SU-DHL-6 (cell line): ENCODE results near the gene CPA5.

Experiments used
- H2AFZ ChIP-seq: fragments of 200-600 bp; sonication (generic); 2 replicates; pipeline ENCODE4 v1.6.1; 2014; ENCODE audit warnings: low read depth, mild to moderate bottlenecking, moderate library complexity, mixed read lengths, antibody characterized with exemption, low read length; ENCODE audit not compliant: severe bottlenecking
- H3F3A ChIP-seq: fragments of 200-600 bp; shearing (Covaris generic); 2 replicates; pipeline ENCODE4 v1.6.0; 2016; ENCODE audit warnings: antibody characterized with exemption, mild to moderate bottlenecking; ENCODE audit not compliant: insufficient read depth
- H3K27ac ChIP-seq: fragments of 200-600 bp; sonication (generic); 2 replicates; pipeline ENCODE4 v1.5.1; 2016; ENCODE audit warnings: low read depth, mild to moderate bottlenecking, low read length, moderate library complexity, mixed read lengths
- H3K27me3 ChIP-seq: fragments of 200-600 bp; sonication (generic), shearing (Covaris generic); 2 replicates; pipeline ENCODE4 v1.6.0; 2014; ENCODE audit warnings: mild to moderate bottlenecking, low read length
- H3K36me3 ChIP-seq: fragments of 200-600 bp; sonication (generic); 2 replicates; pipeline ENCODE4 v1.6.1; 2014; ENCODE audit warnings: mild to moderate bottlenecking, low read length, mixed read lengths
- H3K4me2 ChIP-seq: fragments of 300-600, 200-600 bp; shearing (Covaris generic), sonication (generic); 2 replicates; pipeline ENCODE4 v1.6.0; 2014; ENCODE audit warnings: low read length, low read depth, mild to moderate bottlenecking; ENCODE audit not compliant: poor library complexity, severe bottlenecking
- H3K4me3 ChIP-seq: fragments of 200-600 bp; sonication (generic); 2 replicates; pipeline ENCODE4 v1.5.1; 2014; ENCODE audit warnings: antibody characterized with exemption, low read length, mild to moderate bottlenecking, mixed read lengths; ENCODE audit not compliant: insufficient read depth, poor library complexity, severe bottlenecking
- H3K79me2 ChIP-seq: fragments of 200-600 bp; sonication (generic); 2 replicates; pipeline ENCODE4 v1.6.1; 2014; ENCODE audit warnings: mild to moderate bottlenecking, low read length, moderate library complexity; ENCODE audit not compliant: insufficient read depth
- H3K9ac ChIP-seq: fragments of 200-600 bp; sonication (generic); 2 replicates; pipeline ENCODE4 v1.7.0; 2014; ENCODE audit warnings: mild to moderate bottlenecking, low read length
- H3K9me2 ChIP-seq: fragments of 200-600 bp; sonication (generic); replicated peaks from 2 replicates; pipeline ENCODE4 v1.6.1; 2014; ENCODE audit warnings: low read length; ENCODE audit not compliant: insufficient read depth
- H3K9me3 ChIP-seq: fragments of 200-600 bp; sonication (generic); 2 replicates; pipeline ENCODE4 v1.6.1; 2014; ENCODE audit warnings: low read length, mixed read lengths; ENCODE audit not compliant: insufficient read depth
- H4K20me1 ChIP-seq: fragments of 200-600 bp; sonication (generic); 2 replicates; pipeline ENCODE4 v1.6.1; 2014; ENCODE audit warnings: low read depth, mild to moderate bottlenecking, antibody characterized with exemption, low read length, moderate library complexity, mixed read lengths
- CTCF ChIP-seq: fragments of 200-600 bp; sonication (generic); IDR thresholded peaks from one replicate; pipeline ENCODE4 v1.5.1; 2017; ENCODE audit warnings: antibody characterized with exemption, mild to moderate bottlenecking, low read length, moderate library complexity; ENCODE audit not compliant: insufficient read depth, poor library complexity, severe bottlenecking
- EZH2phosphoT487 ChIP-seq: fragments of 200-600 bp; sonication (generic), shearing (Covaris generic); conservative IDR thresholded peaks from 2 replicates; pipeline ENCODE4 v1.6.1; 2018; ENCODE audit warnings: mild to moderate bottlenecking, antibody characterized with exemption, low read length, moderate library complexity, mixed read lengths

CPA5 gene

GRCh38 chr7:130367836-130368746 lies 23.5 kb downstream of the CPA5 start:
- H3K4me2 ChIP-seq: no peak overlapping the region
- no peak overlapping the region for H3K4me3 ChIP-seq
- no peak overlapping the region for H3K9ac ChIP-seq
- H3K27me3 ChIP-seq: no peaks in the 10 kb centered on the region
- no peaks in the 10 kb centered on the region for H3K36me3 ChIP-seq
- H3K9me2 ChIP-seq: no peaks in the 10 kb centered on the region
- H3F3A ChIP-seq: no peaks in the 10 kb centered on the region
- no peaks in the 10 kb centered on the region for H4K20me1 ChIP-seq
- no peaks in the 10 kb centered on the region for H3K9me3 ChIP-seq
- TF ChIP-seq CTCF: no peak
- no peak for TF ChIP-seq EZH2phosphoT487
- no peak overlapping the region for H2AFZ ChIP-seq
- no peak overlapping the region for H3K27ac ChIP-seq
- no peaks in the 10 kb centered on the region for H3K79me2 ChIP-seq

DNA sequence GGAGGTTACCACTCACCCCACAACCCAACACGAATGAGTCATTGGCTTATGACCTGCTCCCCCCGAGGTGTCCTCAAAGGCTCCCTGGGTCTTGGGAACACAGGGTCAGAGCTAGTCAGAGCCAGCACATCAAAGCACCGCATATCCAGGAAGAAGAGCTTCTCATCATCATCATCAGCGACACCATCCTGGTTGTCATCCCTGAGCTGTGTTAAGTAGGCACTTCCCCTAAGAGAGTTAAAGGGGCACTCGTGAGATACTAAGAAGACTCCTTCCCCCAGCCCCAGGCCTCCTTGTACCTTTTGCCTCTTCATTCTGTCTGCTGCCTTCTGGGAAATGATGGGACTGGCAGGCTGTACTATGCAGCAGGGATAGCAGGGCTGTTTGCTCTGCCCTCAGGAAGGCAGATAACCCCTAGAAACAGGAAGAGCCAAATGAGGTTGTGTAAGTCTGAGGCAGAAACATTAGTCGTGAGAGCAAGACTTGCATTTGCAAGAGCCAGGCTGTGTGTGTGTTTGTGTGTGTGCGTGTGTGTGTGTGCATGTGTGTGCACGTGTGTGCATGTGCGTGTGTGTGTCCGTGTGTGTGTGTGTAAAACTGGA lies 24.6 kb downstream of the CPA5 start:
- no peaks in the 10 kb centered on the region for H3K36me3 ChIP-seq
- no peaks in the 10 kb centered on the region for H3F3A ChIP-seq
- H3K9me2 ChIP-seq: no peaks in the 10 kb centered on the region
- H3K9me3 ChIP-seq: no peaks in the 10 kb centered on the region
- H4K20me1 ChIP-seq: no peaks in the 10 kb centered on the region
- no peak for TF ChIP-seq CTCF
- no peak for TF ChIP-seq EZH2phosphoT487
- no peak overlapping the region for H3K4me3 ChIP-seq
- H3K4me2 ChIP-seq: no peak overlapping the region
- H3K27ac ChIP-seq: no peak overlapping the region
- H2AFZ ChIP-seq: no peak overlapping the region
- H3K79me2 ChIP-seq: no peaks in the 10 kb centered on the region
- no peaks in the 10 kb centered on the region for H3K27me3 ChIP-seq
- H3K9ac ChIP-seq: no peak overlapping the region

GRCh38 chr7:130369831-130370550 lies 25.4 kb downstream of the CPA5 start:
- no peaks in the 10 kb centered on the region for H3F3A ChIP-seq
- H3K4me2 ChIP-seq: no peak overlapping the region
- H3K36me3 ChIP-seq: no peaks in the 10 kb centered on the region
- no peak overlapping the region for H3K9ac ChIP-seq
- TF ChIP-seq EZH2phosphoT487 (no peak), CTCF (no peak)
- H3K9me2 ChIP-seq: no peaks in the 10 kb centered on the region
- no peaks in the 10 kb centered on the region for H4K20me1 ChIP-seq
- no peak overlapping the region for H3K4me3 ChIP-seq
- H3K9me3 ChIP-seq: no peaks in the 10 kb centered on the region
- H3K27ac ChIP-seq: no peak overlapping the region
- H3K79me2 ChIP-seq: no peaks in the 10 kb centered on the region
- no peak overlapping the region for H2AFZ ChIP-seq
- H3K27me3 ChIP-seq: no peaks in the 10 kb centered on the region
